ENCODE data around the gene TBCK. TPM values are rescaled to one million over a fixed set of nuclear protein-coding genes. Genes with fewer than 3 reads are reported as not detected.

TBCK gene
- total RNA-seq, 4 donors from 2014 or later, result 46.5 to 55.3 (median 51.4) TPM

GRCh38 chr4:106273831-106274230 lies 42.2 kb downstream of the TBCK start:
- DNase-seq (ENCODE audit: low spot score in 2 of 2), result no peak
- Histone ChIP-seq H3K9me3 (no peaks in the 10 kb centered on the region), H3K27me3 (no peaks in the 10 kb centered on the region), H3K4me1 (peaks cover 0 to 11% (median 0%) of the 10 kb centered on the region in 4 donors), H3K36me3 (peaks cover 0 to 6% (median 0%) of the 10 kb centered on the region in 3 donors), H3K4me3 (no peak overlapping the region), H3K27ac (no peak overlapping the region)
- TF ChIP-seq CTCF (IDR thresholded peaks at IDR 0.05), result no peak
- TF ChIP-seq EP300 (IDR thresholded peaks at IDR 0.05), result no peak
- no peak for TF ChIP-seq POLR2A (IDR thresholded peaks at IDR 0.05)
- WGBS, 2 donors, result 63 to 67% methylated on average over 2 of the region's 2 CpGs

- TF ChIP-seq CTCF (IDR thresholded peaks at IDR 0.05) (no peak), EP300 (IDR thresholded peaks at IDR 0.05) (no peak), POLR2A (IDR thresholded peaks at IDR 0.05) (no peak)
- peaks cover 0 to 6% (median 0%) of the 10 kb centered on the region in 3 donors for H3K36me3 ChIP-seq
- H3K27me3 ChIP-seq, result no peaks in the 10 kb centered on the region
- no peak overlapping the region for H3K4me3 ChIP-seq
- H3K9me3 ChIP-seq, result no peaks in the 10 kb centered on the region
- WGBS, 2 donors, result 67 to 70% methylated on average over 1 of the region's 1 CpG
- H3K27ac ChIP-seq, result no peak overlapping the region
- no peak for DNase-seq (ENCODE audit: low spot score in 2 of 2)
- peaks cover 0 to 11% (median 0%) of the 10 kb centered on the region in 4 donors for H3K4me1 ChIP-seq
These were observed 45.3 kb downstream of the TBCK start for GRCh38 chr4:106270736-106271135.

GRCh38 chr4:106269711-106270110 lies 46.3 kb downstream of the TBCK start:
- TF ChIP-seq POLR2A (IDR thresholded peaks at IDR 0.05) (no peak), CTCF (IDR thresholded peaks at IDR 0.05) (no peak), EP300 (IDR thresholded peaks at IDR 0.05) (no peak)
- peaks cover 0 to 11% (median 0%) of the 10 kb centered on the region in 4 donors for H3K4me1 ChIP-seq
- no peaks in the 10 kb centered on the region for H3K9me3 ChIP-seq
- no peak overlapping the region for H3K27ac ChIP-seq
- H3K36me3 ChIP-seq, result peaks cover 0 to 3% (median 0%) of the 10 kb centered on the region in 3 donors
- no peak overlapping the region for H3K4me3 ChIP-seq
- DNase-seq (ENCODE audit: low spot score in 2 of 2), result no peak
- 79 to 82% methylated on average over 2 of the region's 2 CpGs for WGBS, 2 donors
- H3K27me3 ChIP-seq, result no peaks in the 10 kb centered on the region

GRCh38 chr4:106268786-106269185 lies 47.2 kb downstream of the TBCK start:
- no peaks in the 10 kb centered on the region for H3K36me3 ChIP-seq
- H3K27me3 ChIP-seq, result no peaks in the 10 kb centered on the region
- H3K4me1 ChIP-seq, result peaks cover 0 to 11% (median 0%) of the 10 kb centered on the region in 4 donors
- H3K9me3 ChIP-seq, result no peaks in the 10 kb centered on the region
- TF ChIP-seq EP300 (IDR thresholded peaks at IDR 0.05), result no peak
- no peak for DNase-seq (ENCODE audit: low spot score in 2 of 2)
- H3K4me3 ChIP-seq, result no peak overlapping the region
- H3K27ac ChIP-seq, result no peak overlapping the region

GRCh38 chr4:106266201-106266600 lies 49.8 kb downstream of the TBCK start:
- H3K4me3 ChIP-seq, result no peak overlapping the region
- H3K36me3 ChIP-seq, result no peaks in the 10 kb centered on the region
- H3K27ac ChIP-seq, result no peak overlapping the region
- TF ChIP-seq POLR2A (IDR thresholded peaks at IDR 0.05) (no peak), CTCF (IDR thresholded peaks at IDR 0.05) (peak in 4 of 5 experiments; percentile 21 to 32 (median 28)), EP300 (IDR thresholded peaks at IDR 0.05) (no peak)
- no peaks in the 10 kb centered on the region for H3K27me3 ChIP-seq
- H3K9me3 ChIP-seq, result no peaks in the 10 kb centered on the region
- H3K4me1 ChIP-seq, result peaks cover 0 to 7% (median 0%) of the 10 kb centered on the region in 4 donors
- no peak for DNase-seq (ENCODE audit: low spot score in 2 of 2)

- 86 to 90% methylated on average over 4 of the region's 4 CpGs for WGBS, 2 donors
These were observed 51.7 kb downstream of the TBCK start for GRCh38 chr4:106264331-106264728.

More at GRCh38 chr4:106264331-106264728, 51.7 kb downstream of the TBCK start:
- H3K9me3 ChIP-seq, result no peaks in the 10 kb centered on the region
- H3K4me3 ChIP-seq, result no peak overlapping the region
- H3K27ac ChIP-seq, result no peak overlapping the region
- DNase-seq (ENCODE audit: low spot score in 2 of 2), result no peak
- H3K36me3 ChIP-seq, result no peaks in the 10 kb centered on the region
- no peaks in the 10 kb centered on the region for H3K27me3 ChIP-seq
- H3K4me1 ChIP-seq, result peaks cover 0 to 2% (median 0%) of the 10 kb centered on the region in 4 donors
- no peak for TF ChIP-seq CTCF (IDR thresholded peaks at IDR 0.05)
- TF ChIP-seq POLR2A (IDR thresholded peaks at IDR 0.05), result no peak
- TF ChIP-seq EP300 (IDR thresholded peaks at IDR 0.05), result no peak
